GM19395 (cell line): ENCODE results near the gene APOBEC3F.

Source experiments
- ATAC-seq: cut with Tn5 transposase; IDR thresholded peaks from one replicate; pipeline ENCODE4 v1.9.1; 2021; ENCODE audit warnings: mild to moderate bottlenecking, moderate library complexity; ENCODE audit not compliant: unreplicated experiment

APOBEC3F gene

DNA sequence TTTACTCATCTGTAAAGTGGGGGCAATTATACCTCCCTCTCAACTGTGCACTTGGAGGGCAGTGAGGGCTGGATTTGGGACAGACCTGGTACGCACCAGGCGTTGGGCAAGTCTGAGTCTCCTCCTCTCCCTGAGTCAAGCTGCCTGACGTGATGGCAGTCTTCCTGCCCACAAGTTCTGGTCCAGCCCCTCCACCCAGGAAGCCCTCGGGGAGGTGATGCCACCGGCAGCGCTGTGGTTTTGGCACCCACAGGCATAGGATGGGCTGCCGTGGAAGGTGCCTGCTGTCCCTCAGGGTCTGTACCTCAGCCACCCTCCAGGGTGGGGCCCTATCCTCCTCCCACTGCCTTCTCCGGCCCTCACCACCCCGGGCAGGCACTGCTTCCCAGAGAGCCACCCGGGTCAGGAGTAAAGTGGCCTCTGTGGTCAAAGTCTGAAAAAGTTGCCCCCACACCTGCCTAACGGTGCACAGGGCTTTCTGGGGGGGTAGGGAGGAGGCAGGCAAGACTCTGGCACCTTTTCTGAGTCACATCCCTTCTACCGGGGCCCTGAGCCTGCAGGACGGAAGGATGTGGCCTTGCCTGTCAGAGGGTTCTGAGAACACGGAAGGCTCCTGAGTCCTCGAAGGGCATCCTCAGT is 49.9 kb downstream of the APOBEC3F start:
- no peak for ATAC-seq

GRCh38 chr22:39091126-39092081 is 50.7 kb downstream of the APOBEC3F start:
- no peak for ATAC-seq

DNA sequence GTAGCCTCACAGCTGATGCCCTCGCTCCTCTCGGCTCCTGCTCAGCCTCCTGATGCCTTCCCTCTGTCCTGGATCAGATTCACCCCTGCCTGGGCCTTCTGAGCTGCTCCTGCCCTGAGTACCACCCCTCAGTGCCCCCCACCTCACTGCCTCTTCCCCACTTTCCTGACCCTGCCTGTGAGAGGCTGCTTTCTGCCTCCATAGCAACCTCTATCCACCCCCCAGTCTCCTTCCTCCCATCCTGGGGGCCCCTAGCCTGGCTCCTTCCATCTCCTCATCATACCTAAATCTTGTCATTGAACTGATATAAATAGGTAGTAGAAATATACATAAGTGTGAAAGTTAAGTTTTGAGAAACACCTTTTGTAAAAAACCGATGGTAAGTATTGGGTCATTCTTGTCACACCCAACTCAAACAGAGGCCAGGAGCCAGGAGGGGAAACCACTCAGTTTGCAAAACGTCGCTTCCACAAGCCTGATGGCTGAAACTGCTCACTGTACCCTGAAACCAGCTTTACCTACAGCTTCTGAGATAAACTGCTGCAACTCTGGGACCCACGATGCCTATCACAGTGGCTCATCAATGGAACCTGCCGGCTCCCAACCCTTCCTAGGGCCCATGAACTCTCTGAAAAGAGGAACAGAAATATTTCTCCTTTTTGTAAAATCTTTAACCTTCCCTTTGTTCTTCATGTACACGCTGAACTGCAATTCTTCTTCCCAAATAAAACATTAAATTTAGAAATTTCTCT is 51.6 kb downstream of the APOBEC3F start:
- ATAC-seq, result no peak

- ATAC-seq, result no peak
These were observed 54.2 kb downstream of the APOBEC3F start for GRCh38 chr22:39094717-39095389.

GRCh38 chr22:39095971-39096370 is 55.3 kb downstream of the APOBEC3F start:
- ATAC-seq, result no peak

DNA sequence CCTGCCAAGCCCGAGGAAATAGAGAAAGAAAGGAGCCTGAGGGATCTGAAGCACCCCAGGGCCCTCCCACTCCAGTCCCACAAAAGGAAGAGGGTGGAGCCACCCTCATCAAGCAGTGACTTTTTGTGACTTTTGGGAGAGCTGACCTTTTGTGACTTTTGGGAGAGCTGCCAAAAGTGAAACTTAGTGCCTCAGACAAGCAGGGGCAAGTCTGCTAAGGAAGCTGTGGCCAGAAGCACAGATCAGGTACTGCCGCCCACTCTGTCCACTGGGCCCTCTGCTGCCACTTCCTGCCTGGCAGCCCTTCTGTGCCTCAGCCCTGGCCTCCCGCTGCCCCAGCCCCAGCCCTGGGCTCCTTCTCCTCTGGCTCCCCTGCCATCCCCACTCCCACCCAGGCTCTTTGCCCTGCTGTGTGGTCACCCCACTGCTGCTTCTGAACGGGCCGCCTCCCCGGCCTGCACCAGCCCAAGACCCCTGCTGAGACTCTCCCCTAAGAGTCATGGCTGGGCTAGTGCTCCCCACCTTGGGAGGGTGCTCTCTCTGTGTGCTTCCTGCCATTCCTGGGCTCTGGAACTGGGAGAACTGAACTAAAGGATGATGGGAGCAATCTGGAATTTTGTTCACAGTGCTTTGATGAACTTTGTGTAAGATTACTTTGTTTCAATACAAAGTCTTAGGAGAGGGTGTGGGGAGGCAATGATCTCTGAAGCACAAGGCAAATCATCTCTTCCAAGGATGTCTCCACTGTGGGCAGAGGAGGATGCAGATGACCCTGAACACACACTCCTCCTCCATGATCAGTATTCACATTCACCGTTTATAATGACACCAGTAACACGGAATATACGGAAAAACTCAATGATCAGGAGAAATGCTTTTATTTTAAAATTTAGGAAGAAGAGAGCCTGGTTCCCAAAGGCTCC is 56.7 kb downstream of the APOBEC3F start, which contains the start of gene APOBEC3H:
APOBEC3H (plus strand) TSS at position 147 of the 923 bp plus-strand sequence. CDS start 3,035 bp downstream, outside the sequence.
- no peak for ATAC-seq

DNA sequence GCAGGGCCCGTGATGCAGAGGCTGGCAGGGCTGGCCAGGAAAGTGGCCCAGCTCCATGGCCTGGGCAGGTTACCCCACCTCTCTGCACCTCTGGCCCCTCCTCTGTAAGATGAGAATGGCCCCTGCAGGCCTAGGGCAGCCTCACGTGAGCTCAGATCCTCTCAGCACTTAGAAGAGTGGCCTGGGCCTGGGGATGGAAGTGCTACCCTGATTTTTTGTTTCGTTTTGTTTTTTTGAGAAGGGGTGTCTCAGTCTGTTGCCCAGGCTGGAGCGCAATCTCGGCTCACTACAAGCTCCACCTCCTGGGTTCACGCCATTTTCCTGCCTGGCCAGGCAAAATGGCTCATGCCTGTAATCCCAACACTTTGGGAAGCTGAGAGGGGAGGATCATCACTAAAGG is 57.4 kb downstream of the APOBEC3F start:
- ATAC-seq, result no peak

GRCh38 chr22:39098576-39098975 is 57.9 kb downstream of the APOBEC3F start:
- no peak for ATAC-seq

DNA sequence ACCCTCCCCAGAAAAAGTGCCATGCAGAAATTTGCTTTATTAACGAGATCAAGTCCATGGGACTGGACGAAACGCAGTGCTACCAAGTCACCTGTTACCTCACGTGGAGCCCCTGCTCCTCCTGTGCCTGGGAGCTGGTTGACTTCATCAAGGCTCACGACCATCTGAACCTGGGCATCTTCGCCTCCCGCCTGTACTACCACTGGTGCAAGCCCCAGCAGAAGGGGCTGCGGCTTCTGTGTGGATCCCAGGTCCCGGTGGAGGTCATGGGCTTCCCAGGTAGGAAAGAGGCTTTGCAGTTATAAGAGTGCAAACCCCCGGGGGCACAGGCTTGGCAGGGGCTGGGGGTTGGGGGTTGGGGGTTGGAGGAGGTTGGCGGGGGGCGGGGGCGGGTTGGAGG is 60.6 kb downstream of the APOBEC3F start:
- ATAC-seq, result no peak

- ATAC-seq, result no peak
These were observed 62.8 kb downstream of the APOBEC3F start for GRCh38 chr22:39103431-39103830.
